NCI-H1694 treated with DMSO at 0.1 percent for 48 hours (cell line): ENCODE measurements around the gene SMAD9.

Experiments used
- DNase-seq: peaks from one replicate; lab custom pipeline; 2025; lab: John Stamatoyannopoulos, UW

SMAD9 gene

DNA sequence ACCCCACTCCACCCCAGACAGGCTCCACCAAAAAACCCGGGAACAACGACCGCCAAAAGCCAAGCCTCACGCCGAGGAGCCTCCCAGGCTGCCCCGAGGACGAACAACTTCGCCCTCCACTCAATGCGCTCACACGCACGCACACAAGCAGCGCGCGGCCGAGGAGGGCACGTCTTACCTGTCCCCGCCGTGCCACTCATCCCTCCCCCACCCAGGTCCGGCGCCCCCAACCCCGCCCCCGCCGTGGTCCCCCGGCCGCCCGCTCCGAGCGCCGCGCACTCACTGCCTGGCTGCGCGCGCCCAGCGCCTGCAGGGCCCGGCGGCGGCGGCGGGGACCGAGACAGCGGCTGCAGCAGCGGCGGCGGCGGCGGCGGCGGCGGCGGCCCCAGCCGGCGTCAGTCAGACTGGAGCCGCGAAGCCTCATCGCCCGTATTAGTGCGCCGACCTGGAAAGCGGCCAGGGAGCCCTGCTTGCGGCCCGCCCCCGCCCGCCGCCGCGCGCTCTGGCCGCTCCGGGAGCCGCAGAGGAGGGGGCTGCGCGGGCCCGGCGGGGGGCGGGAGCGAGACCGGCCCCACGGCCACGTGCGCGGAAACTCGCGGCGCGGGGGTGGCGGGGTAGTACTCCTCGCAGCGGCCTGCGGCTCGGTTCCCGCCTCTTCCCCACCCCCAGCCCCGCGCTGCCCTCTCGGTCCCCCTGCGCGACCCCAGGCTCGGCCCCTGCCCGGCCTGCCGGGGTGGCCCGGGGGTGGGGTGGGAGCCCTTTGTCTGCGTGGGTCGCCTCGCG is at the start of gene SMAD9:
Gene SMAD9 (minus strand): TSS at position 406 of the 783 bp plus-strand sequence. CDS start 40,549 bp downstream, outside the sequence.
- DNase-seq, result peak; percentile 45

DNA sequence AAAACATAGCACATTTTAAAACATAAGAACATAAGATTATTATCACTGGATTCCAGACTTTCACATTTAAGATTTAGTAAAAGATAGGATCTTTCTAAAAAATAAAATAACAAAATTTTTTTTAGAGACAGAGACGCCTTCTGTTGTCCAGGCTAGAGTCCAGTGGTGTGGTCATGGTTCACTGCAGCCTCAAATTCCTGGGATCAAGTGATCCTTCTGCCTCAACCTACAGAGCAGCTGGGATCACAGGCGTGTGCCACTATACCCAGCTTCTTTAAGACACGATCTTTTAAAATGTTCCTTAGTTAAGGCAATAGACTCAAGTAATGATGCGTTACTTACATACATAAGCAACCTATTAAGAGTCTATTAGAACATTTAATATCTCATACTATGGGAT is 46.4 kb upstream of the SMAD9 start:
- DNase-seq, result no peak

DNA sequence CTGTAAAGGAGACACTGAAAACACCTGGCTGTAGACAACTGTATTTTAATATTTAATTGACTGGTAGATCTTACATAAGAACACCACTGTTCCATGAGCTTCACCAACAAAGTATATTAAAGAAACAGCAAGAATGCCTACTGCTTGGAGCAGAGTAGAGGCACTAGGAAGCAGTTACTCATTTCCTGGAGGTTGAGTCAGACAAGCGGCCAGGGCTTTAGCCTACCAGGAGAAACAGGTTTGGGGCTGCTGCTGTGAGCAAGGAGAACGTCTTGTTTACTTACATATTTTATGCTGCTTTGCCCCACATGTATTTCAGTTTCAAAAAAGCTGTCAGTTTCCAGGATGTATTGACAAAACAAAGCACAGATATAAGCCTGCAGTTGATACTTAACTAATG is 45.7 kb upstream of the SMAD9 start:
- DNase-seq, result no peak

DNA sequence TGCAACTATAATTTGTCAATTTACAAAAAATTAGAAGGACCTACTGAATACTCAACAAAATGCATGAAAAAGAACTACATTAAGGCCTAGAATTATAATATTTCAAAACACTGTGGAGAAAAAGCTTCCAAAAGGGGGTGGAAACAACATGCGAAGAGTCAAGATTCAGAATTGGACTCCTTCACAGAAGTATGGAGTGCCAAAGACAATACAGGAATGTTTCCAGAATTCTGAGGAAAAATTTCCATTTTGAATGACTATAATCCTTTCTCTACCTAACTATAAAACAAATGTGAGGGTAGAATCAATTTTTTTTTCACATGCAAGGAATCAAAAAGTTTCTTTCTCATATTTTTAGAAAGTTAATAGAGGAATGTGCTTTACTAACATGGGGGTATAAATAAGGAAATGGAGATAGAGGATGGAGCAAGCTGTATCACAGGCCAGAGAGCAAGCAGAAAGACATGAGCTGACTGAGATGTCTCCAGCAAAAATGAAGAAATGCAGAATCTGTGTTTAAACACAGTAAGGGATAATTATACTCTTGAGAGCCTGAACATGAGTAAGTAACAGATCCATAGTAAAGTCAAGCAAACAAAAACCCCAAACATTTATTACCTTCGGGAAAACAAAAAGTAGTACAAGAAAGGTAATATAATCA is 39.5 kb upstream of the SMAD9 start:
- no peak for DNase-seq

DNA sequence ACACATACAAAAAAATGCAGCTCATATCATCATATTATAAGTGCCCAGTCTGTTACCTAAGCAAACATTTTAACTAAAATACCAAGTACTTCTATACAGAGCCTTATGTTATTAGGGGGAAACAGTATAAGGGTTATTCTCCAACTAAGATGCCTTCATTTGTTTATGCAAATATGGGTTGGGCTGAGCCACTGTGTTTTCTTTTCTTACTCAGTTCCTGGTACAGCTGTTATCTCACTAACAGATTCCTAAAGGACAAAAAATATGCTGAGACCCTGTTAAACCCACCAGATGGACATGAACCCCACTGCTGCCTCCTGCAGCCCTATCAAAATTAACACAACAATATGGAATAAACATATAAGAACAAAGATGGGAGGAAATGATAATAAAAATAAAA is 34.5 kb upstream of the SMAD9 start:
- no peak for DNase-seq

DNA sequence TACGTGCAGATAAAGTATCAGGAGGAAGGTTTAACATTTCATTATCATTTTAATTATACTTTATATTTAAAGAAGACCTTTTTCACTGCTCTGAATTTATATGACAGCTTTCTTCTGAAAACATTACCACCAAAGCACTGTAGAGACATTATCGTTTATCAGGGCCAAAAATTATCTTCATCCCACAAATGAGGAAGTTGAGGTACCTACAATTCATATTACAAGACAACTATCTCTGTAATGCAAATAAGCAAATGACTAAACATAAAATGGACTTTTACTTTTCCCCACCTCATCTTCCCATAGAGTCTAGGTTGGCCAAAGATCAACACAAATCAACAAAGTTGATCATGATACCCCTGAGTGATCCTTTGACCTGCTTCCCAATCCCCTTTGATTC is 30.9 kb upstream of the SMAD9 start:
- no peak for DNase-seq

DNA sequence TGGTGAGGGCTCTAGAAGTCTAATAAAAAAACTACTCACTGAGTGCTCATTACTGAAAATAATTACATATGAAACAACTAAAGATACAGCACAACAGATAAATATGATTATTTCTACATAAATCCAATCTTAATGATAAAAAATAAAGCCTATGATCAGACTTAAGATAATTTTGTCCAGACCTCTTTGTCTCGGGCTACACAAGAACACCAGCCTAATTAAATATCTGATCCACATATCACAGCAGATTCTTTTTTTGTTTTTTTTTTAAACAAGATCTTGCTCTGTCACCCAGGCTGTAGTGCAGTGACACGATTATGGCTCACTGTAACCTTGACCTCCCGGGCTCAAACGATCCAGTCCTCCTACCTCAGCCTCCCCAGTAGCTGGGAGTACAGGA is 30.3 kb upstream of the SMAD9 start:
- no peak for DNase-seq

DNA sequence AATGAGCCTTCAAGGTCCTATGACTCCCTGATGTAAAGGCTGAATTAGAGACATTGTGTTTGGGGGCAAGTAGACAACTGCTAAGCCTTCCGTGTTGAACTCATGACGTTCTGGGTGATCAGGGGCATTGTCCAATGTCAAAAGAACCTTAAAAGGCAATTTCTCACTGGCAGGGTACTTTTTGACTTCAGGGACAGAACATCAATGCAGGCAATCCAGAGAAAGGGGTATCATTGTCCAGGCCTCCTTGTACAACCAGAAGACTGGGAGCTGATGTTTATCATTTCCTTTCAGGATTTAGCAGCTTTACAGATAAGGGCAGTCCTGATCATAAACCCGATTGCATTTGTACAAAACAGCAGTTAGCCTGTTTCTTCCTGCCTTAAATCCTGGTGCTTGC is 25.0 kb upstream of the SMAD9 start:
- no peak for DNase-seq

DNA sequence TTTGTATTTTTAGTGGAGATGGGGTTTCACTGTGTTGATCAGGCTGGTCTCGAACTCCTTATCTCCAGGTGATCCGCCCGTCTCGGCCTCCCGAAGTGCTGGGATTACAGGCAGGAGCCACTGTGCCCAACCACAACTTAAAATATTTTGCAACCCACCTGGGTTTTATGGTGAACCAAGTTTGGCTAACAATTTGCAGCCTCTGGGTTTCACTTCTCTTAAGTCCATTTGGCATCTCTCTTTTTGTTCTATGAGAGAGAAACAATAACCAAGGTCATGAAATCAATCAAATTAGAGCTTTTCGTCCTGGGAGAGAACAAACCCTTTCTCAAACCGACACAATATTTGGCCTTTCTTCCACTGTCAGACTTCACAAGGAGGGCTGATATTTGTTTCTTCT is 5.6 kb upstream of the SMAD9 start:
- no peak for DNase-seq

DNA sequence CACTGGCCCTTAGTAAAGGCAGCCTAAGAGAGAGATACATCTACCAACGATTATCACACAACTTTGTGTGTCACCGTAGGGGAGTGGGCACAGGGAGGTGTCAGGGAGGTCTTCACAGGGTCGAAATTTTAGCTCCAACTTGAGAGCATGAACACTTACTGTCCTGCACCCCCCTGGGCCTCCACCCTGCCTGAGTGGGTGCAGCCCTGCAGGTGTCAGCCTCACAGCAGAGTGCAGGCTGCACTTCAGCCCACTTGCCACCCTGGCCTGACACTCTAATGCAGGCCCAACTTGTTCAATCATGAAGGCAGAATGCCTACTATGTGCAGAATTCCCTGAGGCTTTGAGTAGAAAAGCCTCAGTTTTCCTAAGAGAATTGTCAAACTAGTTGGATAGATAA is 4.0 kb upstream of the SMAD9 start:
- no peak for DNase-seq

DNA sequence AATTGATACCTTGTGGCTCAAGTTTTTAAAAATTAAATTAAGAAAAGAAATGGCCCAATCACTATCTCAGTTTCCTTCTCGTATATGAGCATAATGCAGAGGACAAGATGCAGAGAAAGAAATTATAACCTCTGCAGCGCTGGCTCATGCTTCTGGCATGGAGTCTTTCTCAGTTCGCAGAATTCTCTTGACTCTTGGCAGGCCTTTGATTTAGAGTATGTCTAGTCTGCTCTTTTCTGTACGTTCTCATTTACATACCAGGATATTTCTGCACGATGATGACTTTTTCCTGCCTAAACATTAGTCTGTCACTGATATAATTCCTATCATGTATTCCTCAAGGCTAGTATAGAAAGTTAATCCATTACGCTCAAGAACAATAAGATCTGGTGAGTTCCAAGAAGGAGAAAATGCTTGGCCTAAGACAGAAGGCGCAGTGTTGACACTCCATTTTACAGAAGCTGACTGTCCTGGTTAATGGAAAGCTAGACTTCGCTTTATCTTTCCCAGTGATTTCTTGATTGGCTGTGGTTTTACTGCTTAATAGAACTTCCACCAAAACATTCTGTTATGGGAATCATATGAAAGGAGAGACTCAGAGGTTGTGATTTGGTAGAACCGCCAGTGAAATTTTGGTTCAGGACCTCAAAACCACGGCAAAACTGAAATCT is 1.7 kb upstream of the SMAD9 start:
- DNase-seq, result no peak

DNA sequence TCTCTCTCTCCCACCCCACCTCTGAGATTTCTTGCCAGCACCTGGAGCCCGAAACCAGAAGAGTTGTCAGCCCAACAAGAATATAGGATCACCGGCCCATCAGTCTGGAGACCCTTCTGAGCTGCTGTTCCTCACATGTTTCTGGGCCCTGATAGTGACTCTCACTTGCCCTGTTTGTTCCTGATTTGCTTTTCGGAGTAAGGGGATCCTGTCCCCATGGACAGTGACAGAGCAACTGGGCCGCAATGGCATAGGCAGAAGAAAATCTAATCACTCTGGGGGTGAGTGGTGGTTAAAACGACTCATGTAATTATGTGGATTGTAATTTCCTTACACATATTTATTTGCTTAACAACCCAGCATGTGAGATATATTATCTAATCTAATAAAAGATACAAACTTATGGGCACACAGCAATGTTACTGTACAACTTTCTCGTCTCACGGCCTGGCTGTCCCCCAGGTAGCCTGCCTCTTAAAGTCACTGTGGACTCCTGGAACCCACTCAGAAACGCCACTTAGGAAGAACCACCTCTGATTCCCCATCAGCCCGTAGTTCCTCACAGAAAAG is 663 bp upstream of the SMAD9 start:
- no peak for DNase-seq

DNA sequence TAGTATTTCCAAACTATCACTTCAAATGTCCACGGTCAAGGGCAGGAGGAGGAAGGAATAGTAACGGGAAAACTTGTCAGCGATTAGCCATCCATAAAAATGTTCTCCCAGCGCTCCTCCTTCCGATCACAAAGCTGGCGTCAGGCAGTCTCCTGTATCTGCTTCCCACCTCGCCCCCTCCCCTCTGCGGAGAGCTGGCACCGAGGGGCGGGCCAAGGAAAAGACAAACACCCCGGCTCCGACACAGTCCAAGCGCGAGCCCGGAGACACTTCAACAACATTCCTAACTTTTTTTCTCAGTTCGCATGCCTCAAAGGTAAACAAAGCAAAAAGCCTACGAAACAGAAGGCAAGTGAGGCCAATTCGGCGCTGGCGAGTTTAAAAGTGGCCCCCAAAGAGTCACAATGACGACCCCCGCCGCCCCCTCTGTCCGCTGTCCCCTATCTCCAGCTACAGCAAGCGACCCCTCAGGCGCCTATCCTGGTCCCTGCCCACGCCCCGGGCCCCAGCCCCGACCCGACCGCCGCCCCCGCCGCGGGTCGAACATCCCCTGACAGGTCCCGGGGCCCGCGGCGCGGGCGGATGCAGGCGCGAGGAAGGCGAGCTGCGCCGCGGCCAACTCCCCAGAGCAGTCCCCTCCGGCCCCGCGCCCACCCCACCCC is 736 bp downstream of the SMAD9 start:
- DNase-seq, result peak; percentile 26

DNA sequence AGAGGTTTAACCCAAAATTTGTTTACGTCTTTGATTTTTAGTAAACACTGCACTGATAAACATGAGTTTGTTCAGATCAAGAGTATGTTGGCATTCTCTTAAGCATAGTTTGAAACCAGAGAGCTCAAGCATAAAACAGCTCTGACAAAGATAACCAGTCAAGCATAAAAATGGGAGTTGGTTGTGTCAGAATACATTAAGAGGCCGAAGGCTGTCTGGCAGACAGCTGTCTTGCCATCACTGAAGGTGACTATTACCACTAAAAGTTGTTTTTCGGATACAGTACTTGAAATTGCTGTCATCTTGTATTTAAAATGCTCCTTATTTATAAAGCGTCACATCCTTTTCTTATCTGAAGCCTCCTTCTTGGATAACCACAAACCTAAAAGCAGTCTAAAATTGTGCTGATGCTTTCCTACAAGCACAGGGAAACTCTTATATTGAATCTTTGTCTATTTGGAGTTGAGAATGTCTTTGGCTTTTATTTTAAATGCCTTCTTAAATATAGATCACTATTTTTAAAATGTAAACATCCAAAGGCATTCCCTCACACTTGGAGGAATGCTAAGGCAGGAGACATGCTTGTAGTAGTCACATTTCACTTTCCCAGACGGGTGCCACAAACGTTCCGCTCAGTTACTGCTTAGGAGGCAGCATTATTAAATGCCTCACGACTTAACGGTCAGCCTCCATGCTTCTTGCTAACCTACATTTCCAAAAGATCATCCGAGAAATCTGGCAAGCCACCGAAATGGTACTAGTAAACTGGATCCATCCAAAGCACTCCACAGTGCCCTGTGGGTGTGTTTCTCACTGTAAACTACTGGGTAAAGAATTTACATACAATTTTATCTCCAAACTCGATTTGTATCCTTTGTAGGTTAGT is 1.5 kb downstream of the SMAD9 start:
- DNase-seq, result no peak

DNA sequence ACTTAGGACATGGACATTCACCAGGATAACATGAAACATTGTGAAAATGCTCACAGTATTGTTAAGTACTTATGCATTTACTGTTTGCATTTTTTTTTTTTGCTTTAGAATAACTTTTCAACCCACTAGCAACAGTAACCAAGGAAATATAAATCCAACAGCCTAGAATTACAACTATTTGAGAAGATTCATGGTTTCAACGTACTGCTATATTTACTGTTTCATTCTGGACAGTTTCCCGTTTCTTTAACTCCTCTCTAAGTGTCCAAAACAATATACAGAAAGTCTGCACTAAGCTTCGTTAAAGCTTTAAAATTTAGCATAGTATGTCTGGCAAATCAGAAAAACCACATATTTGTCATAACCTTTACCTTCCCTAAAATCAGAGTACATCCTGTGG is 2.7 kb downstream of the SMAD9 start:
- DNase-seq, result no peak

DNA sequence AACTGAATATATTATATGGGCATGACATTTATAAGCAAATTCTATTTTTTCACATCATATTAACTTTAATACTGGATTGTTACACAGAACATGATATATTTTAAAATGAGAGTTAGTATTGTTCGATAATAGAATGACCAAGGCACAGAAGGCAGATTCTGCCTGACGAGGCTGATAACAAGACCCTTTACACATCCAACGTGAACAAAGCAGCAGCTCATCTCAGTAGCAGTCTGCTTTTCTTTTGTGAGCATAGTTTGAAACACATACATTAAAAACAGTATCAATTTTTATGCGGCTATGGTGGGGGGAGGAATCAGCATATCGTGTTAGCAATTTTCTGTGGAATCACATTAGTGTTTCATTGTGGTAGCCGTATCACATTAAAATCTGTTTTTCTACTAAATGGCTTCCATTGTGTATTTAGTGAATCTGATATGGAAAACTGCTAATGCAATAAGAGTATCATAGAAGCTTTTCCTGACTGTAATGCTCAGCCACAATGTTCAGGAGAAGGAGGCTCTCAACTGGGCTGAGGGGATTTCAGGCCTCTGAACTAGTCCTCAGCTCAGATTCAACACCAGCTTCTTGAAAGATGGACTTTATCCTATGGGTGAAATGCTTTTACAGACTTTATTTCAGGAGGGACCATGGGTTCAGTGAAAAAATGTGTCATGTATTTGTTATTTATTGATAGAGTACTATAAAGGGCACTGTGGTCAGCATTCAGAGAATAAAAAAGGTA is 4.0 kb downstream of the SMAD9 start:
- no peak for DNase-seq

DNA sequence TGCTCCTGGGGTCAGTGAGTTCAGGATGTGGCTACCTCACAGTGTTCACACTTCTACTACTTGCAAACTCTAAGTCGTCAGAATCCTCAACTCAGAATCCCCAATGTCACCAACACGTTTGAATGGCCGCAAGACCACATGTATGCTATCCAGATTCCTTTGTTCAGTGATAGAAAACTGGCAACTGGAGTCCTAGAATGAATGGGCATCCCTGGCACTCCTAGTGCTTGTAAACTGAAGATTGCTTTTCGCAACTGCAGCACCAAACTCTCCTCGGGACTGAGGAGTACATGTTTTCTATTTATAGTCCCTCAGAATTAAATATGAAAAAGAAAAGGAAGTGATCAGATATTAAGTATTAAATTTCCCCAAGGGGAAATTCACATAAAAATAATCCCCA is 4.9 kb downstream of the SMAD9 start:
- DNase-seq, result no peak

DNA sequence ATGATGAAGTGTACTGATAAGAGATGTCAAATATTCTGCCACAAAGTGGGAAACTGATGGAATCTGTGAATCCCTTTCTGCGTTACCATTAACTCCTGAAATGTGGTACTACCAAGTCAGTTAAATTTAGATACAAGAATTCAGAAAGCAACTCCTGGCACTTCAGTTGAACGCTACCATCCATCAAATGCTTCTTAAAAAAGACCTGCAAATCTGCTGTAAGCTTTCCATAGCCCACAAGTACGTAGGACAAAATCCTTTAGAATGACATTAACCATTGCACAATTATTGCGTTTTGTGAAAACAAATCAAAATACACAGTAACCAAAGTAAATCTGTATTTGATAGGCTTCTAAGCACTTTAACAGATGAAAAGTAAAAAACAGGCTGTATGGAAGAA is 5.4 kb downstream of the SMAD9 start:
- DNase-seq, result no peak

DNA sequence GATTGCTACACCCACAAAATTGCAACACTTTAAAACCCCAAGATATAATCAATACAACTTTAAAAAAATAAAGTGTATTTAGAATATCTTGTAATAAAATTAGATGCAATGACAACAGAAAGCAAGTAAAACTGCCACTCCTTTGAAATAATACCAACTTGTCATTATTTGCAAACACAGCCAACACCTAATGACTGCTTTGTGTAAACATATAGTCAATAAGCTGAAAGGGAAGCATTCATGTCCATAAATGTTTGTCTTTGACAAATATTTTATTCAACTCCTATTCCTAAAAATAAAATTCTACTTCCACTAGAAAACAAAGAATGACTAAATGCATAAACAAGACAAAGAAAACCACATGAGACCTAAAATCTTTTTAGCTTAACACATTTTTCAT is 6.6 kb downstream of the SMAD9 start:
- DNase-seq, result no peak

DNA sequence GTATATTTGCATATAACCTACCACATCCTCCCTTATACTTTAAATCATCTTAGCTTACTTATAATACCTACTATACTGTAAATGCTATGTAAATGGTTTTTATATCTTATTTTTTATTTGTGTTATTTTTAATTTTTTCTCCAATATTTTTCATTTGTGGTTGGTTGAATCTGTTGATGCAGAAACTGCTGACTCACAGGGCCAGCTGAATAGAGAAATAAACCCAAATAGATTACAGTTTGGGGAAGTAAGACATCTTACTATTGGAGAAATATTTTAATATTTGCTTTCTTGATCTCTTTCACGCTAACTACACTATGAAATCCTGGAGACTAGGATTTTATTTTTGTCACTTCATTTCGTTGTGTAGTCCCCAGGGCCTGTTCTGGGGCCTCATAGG is 7.1 kb downstream of the SMAD9 start:
- no peak for DNase-seq

DNA sequence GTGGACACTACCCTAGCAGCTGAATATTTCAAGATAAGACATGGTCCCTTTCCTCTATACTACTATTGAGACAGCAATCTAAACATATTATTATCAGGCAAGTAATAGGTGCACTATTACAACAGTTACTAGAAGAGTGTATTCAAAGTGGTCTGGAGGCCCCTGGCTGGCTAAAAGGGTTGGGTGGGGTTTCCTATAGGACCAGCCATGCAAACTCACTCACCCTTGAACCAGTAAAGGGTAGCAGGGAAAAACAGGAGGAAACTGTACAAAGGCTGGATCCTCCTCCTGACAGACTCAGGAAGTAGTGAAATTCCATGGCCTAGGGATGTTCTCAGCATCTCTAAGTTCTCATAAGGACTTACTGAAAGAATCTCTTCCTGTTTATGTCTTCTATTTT is 7.7 kb downstream of the SMAD9 start:
- DNase-seq, result no peak
